Trophoblast cell (in vitro differentiated cells and primary cell): Measurements from ENCODE around the gene SHKBP1.
"Not testable (repeated sequence)": the region's sequence is repeated elsewhere in the genome, so short reads cannot be mapped to it uniquely, and the experiment has no call there.

Experiments
- DNase-seq, 2 donors: peaks; one replicate each; pipeline ENCODE4 v3.0.0-alpha.2; 2016
- H2AFZ ChIP-seq: 2 replicates; pipeline ENCODE4 v1.6.1; 2013; ENCODE audit warnings: low read length, moderate library complexity, mild to moderate bottlenecking; ENCODE audit not compliant: insufficient read depth, poor library complexity
- H2AK5ac ChIP-seq: 2 replicates; pipeline ENCODE4 v1.6.1; 2013; ENCODE audit warnings: mild to moderate bottlenecking, low read length
- H2BK120ac ChIP-seq: 2 replicates; pipeline ENCODE4 v1.6.1; 2013; ENCODE audit warnings: low read length, mild to moderate bottlenecking, moderate library complexity; ENCODE audit not compliant: insufficient read depth, poor library complexity
- H2BK12ac ChIP-seq: 2 replicates; pipeline ENCODE4 v1.6.1; 2013; ENCODE audit warnings: mild to moderate bottlenecking, low read length, moderate library complexity
- H2BK5ac ChIP-seq: 2 replicates; pipeline ENCODE4 v1.6.1; 2013; ENCODE audit warnings: low read length, low read depth, moderate library complexity, mild to moderate bottlenecking; ENCODE audit not compliant: poor library complexity
- H3K14ac ChIP-seq: 2 replicates; pipeline ENCODE4 v1.6.1; 2013; ENCODE audit warnings: mild to moderate bottlenecking, low read length
- H3K18ac ChIP-seq: 2 replicates; pipeline ENCODE4 v1.6.1; 2013; ENCODE audit warnings: mild to moderate bottlenecking, low read length
- H3K23ac ChIP-seq: 2 replicates; pipeline ENCODE4 v1.6.1; 2013; ENCODE audit warnings: low read length
- H3K27ac ChIP-seq: 2 replicates; pipeline ENCODE4 v1.5.1; 2013; ENCODE audit warnings: low read depth, mild to moderate bottlenecking, inconsistent platforms, low read length, moderate library complexity
- H3K27me3 ChIP-seq: 2 replicates; pipeline ENCODE4 v1.6.1; 2013; ENCODE audit warnings: inconsistent platforms, mild to moderate bottlenecking, low read length, moderate library complexity; ENCODE audit not compliant: insufficient read depth
- H3K36me3 ChIP-seq, 2 experiments: 1 replicate in 1 of 2; 2 replicates in 1 of 2; pipeline ENCODE4 v1.6.1; 2013; ENCODE audit warnings: low read length in 2 of 2, mild to moderate bottlenecking in 2 of 2, moderate library complexity in 1 of 2; ENCODE audit not compliant: insufficient read depth in 2 of 2, control insufficient read depth in 1 of 2
- H3K4ac ChIP-seq: 2 replicates; pipeline ENCODE4 v1.6.1; 2013; ENCODE audit warnings: low read depth, mild to moderate bottlenecking, low read length, moderate library complexity
- H3K4me1 ChIP-seq, 2 experiments: 1 replicate in 1 of 2; 2 replicates in 1 of 2; pipeline ENCODE4 v1.6.1; 2013; ENCODE audit warnings: low read length in 2 of 2, mild to moderate bottlenecking in 2 of 2, moderate library complexity in 1 of 2; ENCODE audit not compliant: insufficient read depth in 2 of 2, control insufficient read depth in 1 of 2
- H3K4me2 ChIP-seq: 2 replicates; pipeline ENCODE4 v1.6.1; 2013; ENCODE audit warnings: inconsistent platforms, mild to moderate bottlenecking, low read length, moderate library complexity
- H3K4me3 ChIP-seq: 2 replicates; pipeline ENCODE4 v1.5.1; 2013; ENCODE audit warnings: mild to moderate bottlenecking, low read depth, low read length, inconsistent platforms
- H3K79me1 ChIP-seq: one replicate; pipeline ENCODE4 v1.6.1; 2013; ENCODE audit warnings: low read length
- H3K79me2 ChIP-seq: 2 replicates; pipeline ENCODE4 v1.6.1; 2013; ENCODE audit warnings: low read length, mild to moderate bottlenecking; ENCODE audit not compliant: control insufficient read depth, insufficient read depth, poor library complexity
- H3K9ac ChIP-seq: 2 replicates; pipeline ENCODE4 v1.6.1; 2013; ENCODE audit warnings: mild to moderate bottlenecking, low read length
- H3K9me3 ChIP-seq: 2 replicates; pipeline ENCODE4 v1.6.1; 2013; ENCODE audit warnings: low read depth, mild to moderate bottlenecking, control low read depth, inconsistent platforms, low read length; ENCODE audit not compliant: insufficient read depth
- H4K12ac ChIP-seq: 2 replicates; pipeline ENCODE4 v1.6.1; 2013; ENCODE audit warnings: low read depth, mild to moderate bottlenecking, low read length, moderate library complexity
- H4K8ac ChIP-seq: 2 replicates; pipeline ENCODE4 v1.6.1; 2013; ENCODE audit warnings: low read depth, mild to moderate bottlenecking, low read length, moderate library complexity
- H4K91ac ChIP-seq: one replicate; pipeline ENCODE4 v1.6.1; 2013; ENCODE audit warnings: low read depth, mild to moderate bottlenecking, low read length, moderate library complexity
- WGBS: extraction: QIAGEN DNeasy Blood & Tissue Kit; methylation state at CpG from one replicate; pipeline ENCODE4 v1.1.7; 2013; ENCODE audit warnings: missing lambda C conversion rate; ENCODE audit not compliant: insufficient read length, insufficient coverage; ENCODE audit errors: extremely low coverage; 5-methylcytosine and 5-hydroxymethylcytosine counted together

The SHKBP1 gene

DNA sequence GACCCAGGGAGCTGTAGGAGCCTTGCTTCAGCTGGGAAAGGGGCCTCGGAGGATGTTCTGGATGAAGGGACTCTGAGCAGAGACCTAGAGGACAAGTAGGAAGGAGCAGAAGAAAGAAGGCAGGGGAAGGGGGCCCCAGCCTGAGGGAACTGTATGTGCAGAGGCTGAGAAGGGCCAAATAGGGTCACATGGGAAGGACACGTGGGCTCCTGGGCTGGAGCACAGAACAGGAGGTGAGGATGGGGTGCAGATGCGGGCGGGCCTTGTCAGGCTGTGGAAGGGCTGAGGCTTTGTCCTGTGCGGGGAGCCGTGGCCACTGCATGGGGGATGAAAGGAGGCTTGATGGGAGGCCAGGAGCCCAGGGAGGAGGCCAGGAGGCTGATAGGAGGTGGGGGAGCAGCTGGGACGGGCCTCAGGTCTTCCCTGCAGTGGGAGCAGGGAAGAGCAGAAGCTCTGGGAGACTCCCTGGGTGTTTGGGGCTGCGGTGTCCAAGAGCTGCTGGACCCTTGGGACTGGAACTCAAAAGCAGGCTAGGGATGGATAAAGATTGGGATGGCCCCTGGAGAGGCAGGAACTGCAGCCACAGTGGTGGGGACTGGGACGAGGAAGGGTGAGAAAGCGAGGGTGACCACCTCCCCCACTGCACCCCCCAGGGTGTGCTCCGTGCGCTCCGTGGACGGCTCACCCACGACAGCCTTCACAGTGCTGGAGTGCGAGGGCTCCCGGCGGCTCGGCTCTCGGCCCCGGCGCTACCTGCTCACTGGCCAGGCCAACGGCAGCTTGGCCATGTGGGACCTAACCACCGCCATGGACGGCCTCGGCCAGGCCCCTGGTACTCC lies 13.1 kb downstream of the SHKBP1 start:
- Histone ChIP-seq H3K4me2 (no peak overlapping the region), H2BK12ac (no peak overlapping the region), H3K79me2 (no peaks in the 10 kb centered on the region), H2AK5ac (no peak overlapping the region), H2AFZ (no peak overlapping the region), H3K79me1 (no peaks in the 10 kb centered on the region), H3K9me3 (no peaks in the 10 kb centered on the region), H3K4ac (no peak overlapping the region), H3K18ac (no peak overlapping the region), H3K23ac (no peak overlapping the region), H3K4me1 (peaks cover 0 to 3% of the 10 kb centered on the region in 2 experiments), H3K36me3 (peaks cover 25 to 30% of the 10 kb centered on the region in 2 experiments), H2BK120ac (no peak overlapping the region), H3K14ac (no peak overlapping the region), H3K27ac (no peak overlapping the region), H2BK5ac (no peak overlapping the region), H3K9ac (no peak overlapping the region), H3K4me3 (no peak overlapping the region), H4K8ac (no peak overlapping the region), H4K12ac (no peak overlapping the region), H4K91ac (no peak overlapping the region), H3K27me3 (no peaks in the 10 kb centered on the region)
- WGBS = no CpG with 5 or more reads among the region's 26 CpGs
- no peak for DNase-seq

DNA sequence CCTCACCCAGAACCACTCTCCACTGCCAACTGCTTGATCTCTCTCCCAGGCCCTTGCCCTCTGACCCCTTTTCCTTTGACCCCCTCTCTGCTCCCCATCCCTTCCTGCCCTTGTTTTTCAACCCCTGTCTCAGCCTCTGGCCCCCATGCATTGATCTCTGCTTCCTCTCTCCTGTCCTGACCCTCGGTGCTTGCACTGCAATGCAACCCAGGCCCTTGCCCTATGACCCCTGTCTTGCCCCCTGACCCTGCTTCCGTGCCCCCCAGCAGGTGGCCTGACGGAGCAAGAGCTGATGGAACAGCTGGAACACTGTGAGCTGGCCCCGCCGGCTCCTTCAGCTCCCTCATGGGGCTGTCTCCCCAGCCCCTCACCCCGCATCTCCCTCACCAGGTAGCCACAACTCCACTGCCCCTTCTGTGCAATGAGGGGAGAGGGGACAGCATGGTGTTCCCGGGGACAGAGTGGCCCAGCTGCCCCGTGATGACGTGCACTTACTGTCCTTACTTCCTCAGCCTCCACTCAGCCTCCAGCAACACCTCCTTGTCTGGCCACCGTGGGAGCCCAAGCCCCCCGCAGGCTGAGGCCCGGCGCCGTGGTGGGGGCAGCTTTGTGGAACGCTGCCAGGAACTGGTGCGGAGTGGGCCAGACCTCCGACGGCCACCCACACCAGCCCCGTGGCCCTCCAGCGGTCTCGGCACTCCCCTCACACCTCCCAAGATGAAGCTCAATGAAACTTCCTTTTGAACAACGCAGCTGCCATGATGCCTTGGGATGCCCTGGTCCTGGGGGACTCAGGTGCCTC lies 14.0 kb downstream of the SHKBP1 start:
- H3K18ac ChIP-seq = no peak overlapping the region
- no peak for DNase-seq
- H3K27ac ChIP-seq = no peak overlapping the region
- no peak overlapping the region for H4K8ac ChIP-seq
- H3K9me3 ChIP-seq = no peaks in the 10 kb centered on the region
- H4K12ac ChIP-seq = no peak overlapping the region
- no peak overlapping the region for H3K4me2 ChIP-seq
- H3K79me1 ChIP-seq = no peaks in the 10 kb centered on the region
- no peak overlapping the region for H3K4me3 ChIP-seq
- peaks cover 25 to 30% of the 10 kb centered on the region in 2 experiments for H3K36me3 ChIP-seq
- H3K23ac ChIP-seq = no peak overlapping the region
- no peak overlapping the region for H2BK120ac ChIP-seq
- H2AK5ac ChIP-seq = no peak overlapping the region
- H3K27me3 ChIP-seq = no peaks in the 10 kb centered on the region
- H3K14ac ChIP-seq = no peak overlapping the region
- H2AFZ ChIP-seq = no peak overlapping the region
- no peak overlapping the region for H2BK12ac ChIP-seq
- H3K4me1 ChIP-seq = peaks cover 0 to 3% of the 10 kb centered on the region in 2 experiments
- no peak overlapping the region for H3K4ac ChIP-seq
- no CpG with 5 or more reads among the region's 22 CpGs for WGBS
- no peak overlapping the region for H4K91ac ChIP-seq
- H3K79me2 ChIP-seq = no peaks in the 10 kb centered on the region
- H2BK5ac ChIP-seq = no peak overlapping the region
- H3K9ac ChIP-seq = no peak overlapping the region

GRCh38 chr19:40591724-40592123 lies 15.1 kb downstream of the SHKBP1 start:
- not testable (repeated sequence) for H3K27ac ChIP-seq, H4K8ac ChIP-seq, H3K4me2 ChIP-seq, H3K9ac ChIP-seq, H3K79me1 ChIP-seq, H4K91ac ChIP-seq, H3K18ac ChIP-seq, H3K9me3 ChIP-seq, H3K4me3 ChIP-seq, H2BK120ac ChIP-seq, H3K14ac ChIP-seq, H4K12ac ChIP-seq, H2BK12ac ChIP-seq, H3K79me2 ChIP-seq, H2BK5ac ChIP-seq, H3K4ac ChIP-seq, H2AK5ac ChIP-seq, H3K27me3 ChIP-seq, H3K4me1 ChIP-seq, DNase-seq, H3K23ac ChIP-seq, H2AFZ ChIP-seq
- peaks cover 22 to 26% of the 10 kb centered on the region in 2 experiments for H3K36me3 ChIP-seq
- WGBS = no CpG with 5 or more reads among the region's 4 CpGs

GRCh38 chr19:40592170-40592569 lies 15.5 kb downstream of the SHKBP1 start:
- Histone ChIP-seq H2BK12ac (no peak overlapping the region), H3K79me2 (no peaks in the 10 kb centered on the region), H2AK5ac (no peak overlapping the region), H3K4me3 (no peak overlapping the region), H4K91ac (no peak overlapping the region), H3K79me1 (no peaks in the 10 kb centered on the region), H3K23ac (no peak overlapping the region), H2BK5ac (no peak overlapping the region), H3K4me1 (peaks cover 3 to 4% of the 10 kb centered on the region in 2 experiments), H3K9ac (no peak overlapping the region), H2BK120ac (no peak overlapping the region), H2AFZ (no peak overlapping the region), H3K27ac (no peak overlapping the region), H3K18ac (no peak overlapping the region), H3K4me2 (no peak overlapping the region), H3K36me3 (peaks cover 18 to 21% of the 10 kb centered on the region in 2 experiments), H3K14ac (no peak overlapping the region), H3K9me3 (no peaks in the 10 kb centered on the region), H3K27me3 (peaks cover 9% of the 10 kb centered on the region), H3K4ac (no peak overlapping the region), H4K8ac (no peak overlapping the region), H4K12ac (no peak overlapping the region)
- peak in 1 of 2 donors; percentile 58 for DNase-seq
- WGBS = no CpG with 5 or more reads among the region's 4 CpGs
